Hippocampal formation (tissue), 2 donors: ENCODE measurements around the gene STX8.

ENCODE experiments used
- DNase-seq, 2 donors: peaks; one replicate each; lab custom pipeline; 2025; lab: John Stamatoyannopoulos, UW

The STX8 gene

GRCh38 chr17:9209347-9209746, 366.3 kb downstream of the STX8 start:
- DNase-seq: no peak

- DNase-seq: no peak
These were observed 367.1 kb downstream of the STX8 start for GRCh38 chr17:9208381-9209105.

GRCh38 chr17:9206741-9207332, 368.8 kb downstream of the STX8 start:
- DNase-seq: no peak

- no peak for DNase-seq
These were observed 369.3 kb downstream of the STX8 start for GRCh38 chr17:9206410-9206703.

- no peak for DNase-seq
These were observed 369.9 kb downstream of the STX8 start for GRCh38 chr17:9205520-9206409.

- no peak for DNase-seq
These were observed 370.8 kb downstream of the STX8 start for GRCh38 chr17:9204637-9205329.

GRCh38 chr17:9203771-9204425, 371.7 kb downstream of the STX8 start:
- no peak for DNase-seq

- DNase-seq: no peak
These were observed 373.1 kb downstream of the STX8 start for GRCh38 chr17:9202532-9202931.

GRCh38 chr17:9200699-9201359, 374.8 kb downstream of the STX8 start:
- no peak for DNase-seq
